GM12891 (cell line): ENCODE results near the gene HOXA10.

Experiments used
- PAX5 ChIP-seq: IDR thresholded peaks from 2 replicates; pipeline ENCODE4 v1.6.1; 2011; ENCODE audit warnings: low read length, moderate library complexity, mild to moderate bottlenecking; ENCODE audit not compliant: insufficient read depth, severe bottlenecking
- POLR2A ChIP-seq: IDR thresholded peaks from 2 replicates; pipeline ENCODE4 v1.6.1; 2011; ENCODE audit warnings: low read depth, low read length, control low read depth
- POU2F2 ChIP-seq: IDR thresholded peaks from 2 replicates; pipeline ENCODE4 v1.6.1; 2011; ENCODE audit warnings: low read depth, mild to moderate bottlenecking, control low read depth, low read length, moderate library complexity
- TAF1 ChIP-seq: IDR thresholded peaks from 2 replicates; pipeline ENCODE4 v1.6.1; 2011; ENCODE audit warnings: low read depth, low read length, control low read depth

DNA sequence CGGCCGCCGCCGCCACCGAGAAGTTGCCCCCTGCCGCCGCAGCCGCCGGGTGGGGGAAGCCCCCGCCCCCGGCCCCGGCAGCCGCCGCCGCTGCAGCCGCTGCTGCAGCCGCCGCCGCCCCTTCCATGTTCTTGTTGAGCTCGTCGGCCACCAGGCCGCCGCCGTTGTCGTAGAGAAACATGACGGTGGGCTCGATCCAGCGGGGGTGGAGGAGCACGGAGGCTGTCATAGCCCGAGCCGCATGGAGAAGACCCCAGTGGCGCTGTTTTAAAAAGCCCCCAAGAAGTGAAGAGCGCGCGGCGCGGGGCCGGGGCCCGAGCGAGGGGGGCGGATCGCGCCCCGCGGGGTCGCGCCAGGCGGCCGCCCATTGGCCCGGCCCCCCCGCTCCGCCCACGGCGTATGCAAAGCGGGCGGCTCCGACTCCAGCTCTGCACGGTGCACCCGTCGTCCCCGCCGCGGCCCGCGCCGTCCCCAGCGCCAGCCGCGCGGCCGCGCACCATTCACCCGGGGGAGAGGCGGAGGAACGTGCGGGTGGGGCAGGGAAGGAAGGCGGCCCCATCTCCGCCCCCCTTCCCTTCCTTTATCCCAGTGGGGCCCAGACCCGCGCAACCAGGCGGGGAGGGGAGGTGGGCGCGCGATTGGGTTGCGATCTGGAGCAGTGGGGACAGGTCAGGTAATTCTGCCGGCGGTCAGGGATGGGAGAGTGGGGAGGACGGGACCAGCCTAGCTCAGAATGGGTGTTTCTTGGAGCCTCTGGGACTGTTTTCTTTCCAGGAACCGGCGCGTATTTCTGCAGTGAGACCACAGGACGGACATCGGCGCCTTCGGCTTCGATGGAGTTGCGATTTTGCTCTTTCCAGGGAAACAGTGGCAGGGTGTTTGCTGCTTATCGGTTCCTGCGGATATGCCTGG, 26.0 kb upstream of the HOXA10 start, which contains the start of gene HOXA13:
- TF ChIP-seq POLR2A (no peak), TAF1 (no peak), PAX5 (no peak), POU2F2 (no peak)
